ENCODE data around the gene FASLG.

- no peak for TF ChIP-seq POLR2A (IDR thresholded peaks at IDR 0.05)
- TF ChIP-seq CTCF (IDR thresholded peaks at IDR 0.05) = no peak
These were observed 11.4 kb downstream of the FASLG start for GRCh38 chr1:172670316-172670715.

Data from lower leg skin (tissue), 3 donors.